HepG2 (cell line): ENCODE data around the gene SECISBP2L. TPM values are rescaled to one million over a fixed set of nuclear protein-coding genes. Genes with fewer than 3 reads are reported as not detected.
A peak's percentile ranks its signal among the peaks of the same experiment; 100 is the strongest.

ENCODE experiments used
- FOXO1 ChIP-seq: sonication (generic); formaldehyde crosslinking; IDR thresholded peaks from 2 replicates; pipeline ENCODE4 v1.4.0; 2020; ENCODE audit warnings: missing genetic modification reagents
- JDP2 ChIP-seq: sonication (generic); formaldehyde crosslinking; IDR thresholded peaks from 2 replicates; pipeline ENCODE4 v1.8.1; 2022; ENCODE audit warnings: missing genetic modification reagents, borderline replicate concordance
- PHF8 ChIP-seq: sonication (generic); formaldehyde crosslinking; IDR thresholded peaks from 2 replicates; pipeline ENCODE4 v1.5.0; 2020; ENCODE audit warnings: missing genetic modification reagents
- ZNF598 ChIP-seq: sonication (generic); formaldehyde crosslinking; IDR thresholded peaks from 2 replicates; pipeline ENCODE4 v1.5.1; 2020; ENCODE audit warnings: mild to moderate bottlenecking, missing genetic modification reagents, borderline replicate concordance
- polyA plus RNA-seq, 8 experiments: library from polyadenylated mRNA; depleted of rRNA in 3 of 8; stranded (reverse) in 7 of 8; unstranded in 1 of 8; fragments of >200 nt; fragmentation: Illumina TruSeq in 4 of 8; extraction: Trizol in 4 of 8; gene quantifications; 2 replicates each; pipeline versions ENCODE4 v1.2.1 to v1.2.3, GENCODE V29; 2011 to 2016; ENCODE audit warnings: low read depth in 4 of 8, missing spikeins in 1 of 8, mixed read lengths in 1 of 8; ENCODE audit not compliant: insufficient read depth in 1 of 8
- total RNA-seq, 5 experiments: library from RNA; depleted of rRNA; stranded (reverse); fragments of >200 nt; fragmentation: Illumina TruSeq; extraction: Trizol; gene quantifications; 2 replicates each; pipeline ENCODE4 v1.2.3, GENCODE V29; 2016; ENCODE audit warnings: low read depth in 1 of 5
- TF ChIP-seq, protein P1 (sequence below): sonication (generic); formaldehyde crosslinking; IDR thresholded peaks from 2 replicates; pipeline ENCODE4 v1.5.0; 2020; ENCODE audit warnings: mild to moderate bottlenecking, missing genetic modification reagents
- TF ChIP-seq, protein P2 (sequence below): sonication (generic); formaldehyde crosslinking; IDR thresholded peaks from 2 replicates; pipeline ENCODE4 v1.5.1; 2020; ENCODE audit warnings: mild to moderate bottlenecking, missing genetic modification reagents, moderate library complexity

SECISBP2L gene
- total and polyA plus RNA-seq, 2 of the 13 experiments (the other 11 are each of a cell fraction or from before 2014, with no cell fraction given) = 13.9 to 15.6 TPM

DNA sequence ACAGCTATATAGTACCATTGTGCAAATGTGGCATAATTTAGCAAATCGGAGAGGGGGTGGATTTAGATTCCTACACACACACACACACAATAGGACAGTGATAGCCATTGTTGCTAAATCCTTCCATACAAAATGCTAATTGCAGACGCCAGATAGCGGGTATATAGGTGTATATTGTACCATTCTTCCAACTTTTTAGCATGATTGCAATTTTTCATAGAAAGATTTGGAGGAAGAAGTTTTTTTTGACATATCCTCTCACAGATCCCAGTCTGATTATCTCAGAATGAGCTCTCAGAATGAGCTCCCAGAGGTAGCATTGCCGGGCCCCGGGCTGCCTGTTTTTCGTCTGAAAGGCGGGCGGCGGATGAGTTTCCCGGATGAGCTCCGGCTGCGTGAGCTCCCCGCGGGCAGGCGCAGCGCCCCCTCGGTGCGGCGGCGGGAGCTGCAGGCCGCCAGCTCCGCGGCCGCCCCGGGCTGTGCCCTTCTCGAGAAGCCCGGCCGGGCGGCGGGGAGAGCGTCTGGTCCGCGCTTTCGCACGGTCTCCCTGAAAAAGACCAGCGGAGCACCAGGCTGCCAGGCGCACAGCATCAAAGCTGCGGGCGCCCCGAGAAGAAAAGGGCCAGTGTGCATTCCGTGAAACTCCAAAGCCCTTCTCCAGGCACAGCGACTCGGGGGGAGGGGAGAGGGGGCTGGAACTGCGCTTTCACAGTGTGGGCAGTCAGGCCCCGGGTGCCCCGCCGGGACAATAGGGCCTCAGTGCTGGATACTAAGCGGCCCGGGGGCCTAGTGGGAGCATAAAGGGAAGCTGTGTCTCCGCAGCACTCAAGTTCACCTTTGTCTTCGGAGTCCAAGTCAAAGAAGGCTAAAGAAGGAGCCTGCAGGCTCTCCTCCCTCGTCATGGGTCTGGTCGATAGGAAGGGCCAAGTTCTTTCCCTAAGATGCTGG lies 70.5 kb downstream of the SECISBP2L start (continued):
- TF ChIP-seq, protein P1, sequence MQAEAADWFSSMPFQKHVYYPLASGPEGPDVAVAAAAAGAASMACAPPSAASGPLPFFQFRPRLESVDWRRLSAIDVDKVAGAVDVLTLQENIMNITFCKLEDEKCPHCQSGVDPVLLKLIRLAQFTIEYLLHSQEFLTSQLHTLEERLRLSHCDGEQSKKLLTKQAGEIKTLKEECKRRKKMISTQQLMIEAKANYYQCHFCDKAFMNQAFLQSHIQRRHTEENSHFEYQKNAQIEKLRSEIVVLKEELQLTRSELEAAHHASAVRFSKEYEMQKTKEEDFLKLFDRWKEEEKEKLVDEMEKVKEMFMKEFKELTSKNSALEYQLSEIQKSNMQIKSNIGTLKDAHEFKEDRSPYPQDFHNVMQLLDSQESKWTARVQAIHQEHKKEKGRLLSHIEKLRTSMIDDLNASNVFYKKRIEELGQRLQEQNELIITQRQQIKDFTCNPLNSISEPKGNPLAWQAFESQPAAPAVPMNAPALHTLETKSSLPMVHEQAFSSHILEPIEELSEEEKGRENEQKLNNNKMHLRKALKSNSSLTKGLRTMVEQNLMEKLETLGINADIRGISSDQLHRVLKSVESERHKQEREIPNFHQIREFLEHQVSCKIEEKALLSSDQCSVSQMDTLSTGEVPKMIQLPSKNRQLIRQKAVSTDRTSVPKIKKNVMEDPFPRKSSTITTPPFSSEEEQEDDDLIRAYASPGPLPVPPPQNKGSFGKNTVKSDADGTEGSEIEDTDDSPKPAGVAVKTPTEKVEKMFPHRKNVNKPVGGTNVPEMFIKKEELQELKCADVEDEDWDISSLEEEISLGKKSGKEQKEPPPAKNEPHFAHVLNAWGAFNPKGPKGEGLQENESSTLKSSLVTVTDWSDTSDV (CRISPR knock-in tag) = peak; percentile 86
- 0 out of 2 replicates have a peak, but pooled peaks have one; percentile 6 for TF ChIP-seq ZNF598
- TF ChIP-seq, protein P2, sequence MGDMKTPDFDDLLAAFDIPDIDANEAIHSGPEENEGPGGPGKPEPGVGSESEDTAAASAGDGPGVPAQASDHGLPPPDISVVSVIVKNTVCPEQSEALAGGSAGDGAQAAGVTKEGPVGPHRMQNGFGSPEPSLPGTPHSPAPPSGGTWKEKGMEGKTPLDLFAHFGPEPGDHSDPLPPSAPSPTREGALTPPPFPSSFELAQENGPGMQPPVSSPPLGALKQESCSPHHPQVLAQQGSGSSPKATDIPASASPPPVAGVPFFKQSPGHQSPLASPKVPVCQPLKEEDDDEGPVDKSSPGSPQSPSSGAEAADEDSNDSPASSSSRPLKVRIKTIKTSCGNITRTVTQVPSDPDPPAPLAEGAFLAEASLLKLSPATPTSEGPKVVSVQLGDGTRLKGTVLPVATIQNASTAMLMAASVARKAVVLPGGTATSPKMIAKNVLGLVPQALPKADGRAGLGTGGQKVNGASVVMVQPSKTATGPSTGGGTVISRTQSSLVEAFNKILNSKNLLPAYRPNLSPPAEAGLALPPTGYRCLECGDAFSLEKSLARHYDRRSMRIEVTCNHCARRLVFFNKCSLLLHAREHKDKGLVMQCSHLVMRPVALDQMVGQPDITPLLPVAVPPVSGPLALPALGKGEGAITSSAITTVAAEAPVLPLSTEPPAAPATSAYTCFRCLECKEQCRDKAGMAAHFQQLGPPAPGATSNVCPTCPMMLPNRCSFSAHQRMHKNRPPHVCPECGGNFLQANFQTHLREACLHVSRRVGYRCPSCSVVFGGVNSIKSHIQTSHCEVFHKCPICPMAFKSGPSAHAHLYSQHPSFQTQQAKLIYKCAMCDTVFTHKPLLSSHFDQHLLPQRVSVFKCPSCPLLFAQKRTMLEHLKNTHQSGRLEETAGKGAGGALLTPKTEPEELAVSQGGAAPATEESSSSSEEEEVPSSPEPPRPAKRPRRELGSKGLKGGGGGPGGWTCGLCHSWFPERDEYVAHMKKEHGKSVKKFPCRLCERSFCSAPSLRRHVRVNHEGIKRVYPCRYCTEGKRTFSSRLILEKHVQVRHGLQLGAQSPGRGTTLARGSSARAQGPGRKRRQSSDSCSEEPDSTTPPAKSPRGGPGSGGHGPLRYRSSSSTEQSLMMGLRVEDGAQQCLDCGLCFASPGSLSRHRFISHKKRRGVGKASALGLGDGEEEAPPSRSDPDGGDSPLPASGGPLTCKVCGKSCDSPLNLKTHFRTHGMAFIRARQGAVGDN (CRISPR knock-in tag) = peak; percentile 74
- peak; percentile 66; the same call in 1 of the 2 replicates for TF ChIP-seq PHF8 (CRISPR knock-in tag)
- TF ChIP-seq JDP2 = no peak
- TF ChIP-seq FOXO1 (CRISPR knock-in tag) = no peak
